ENCODE measurements around the gene KDM2A.

- TF ChIP-seq ZFP41 (tag by site-specific recombination; IDR thresholded peaks at IDR 0.05; ENCODE audit: borderline replicate concordance) (no peak), ZNF324 (tag by site-specific recombination; IDR thresholded peaks at IDR 0.05) (no peak), CTCF (tag by site-specific recombination; IDR thresholded peaks at IDR 0.05) (no peak), REST (tag by site-specific recombination; IDR thresholded peaks at IDR 0.05) (no peak)
Measured at GRCh38 chr11:67072295-67072694, 46.8 kb upstream of the KDM2A start.
